ENCODE measurements around the gene CCDC154.

- TF ChIP-seq EZH2phosphoT487 (IDR thresholded peaks at IDR 0.05; ENCODE audit: borderline replicate concordance, low read depth, low read length) = no peak
- 0 out of 2 replicates have a peak, but pooled peaks have one; percentile 25 for TF ChIP-seq CTCF (conservative IDR thresholded peaks at IDR 0.05; ENCODE audit: low read length)
Measured at GRCh38 chr16:1401061-1401757, 43.1 kb downstream of the CCDC154 start.
